ENCODE data around the gene ARHGEF3.

ARHGEF3 gene

DNA sequence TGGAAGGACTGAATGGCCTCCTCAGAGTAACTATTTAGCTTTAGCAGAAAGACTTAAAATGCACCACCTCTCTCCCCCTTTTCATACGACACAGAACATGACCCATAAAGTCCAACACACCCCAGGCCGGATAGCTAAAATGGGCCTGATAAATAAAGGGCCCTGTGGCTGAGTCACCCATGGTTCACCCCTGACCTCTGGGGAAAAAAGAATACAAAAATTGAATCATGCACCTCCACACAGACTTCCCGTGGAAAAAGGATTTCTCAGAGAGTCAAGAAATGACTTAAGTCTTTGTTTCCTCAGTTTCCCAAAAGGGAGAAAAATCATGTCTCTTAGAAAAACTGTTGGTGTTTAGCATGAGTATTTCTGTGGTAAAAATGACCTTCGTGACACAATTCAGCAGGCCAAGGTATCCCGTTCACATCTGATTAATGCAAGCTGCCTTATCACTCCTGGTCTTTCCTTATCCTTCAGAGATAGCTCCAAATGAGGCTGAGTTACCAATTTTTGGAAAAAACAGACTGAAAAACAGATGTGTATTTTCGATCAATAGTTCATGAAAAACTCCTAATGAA lies 34.0 kb upstream of the ARHGEF3 start:
- TF ChIP-seq POU2F2 (IDR thresholded peaks at IDR 0.05; ENCODE audit: low read depth, low read length) (no peak), PAX5 (IDR thresholded peaks at IDR 0.05; ENCODE audit: insufficient read depth, low read length, severe bottlenecking) (no peak), SPI1 (IDR thresholded peaks at IDR 0.05; ENCODE audit: low read depth, low read length) (no peak), TAF1 (IDR thresholded peaks at IDR 0.05; ENCODE audit: low read depth, low read length) (no peak), POLR2A (IDR thresholded peaks at IDR 0.05; ENCODE audit: low read depth, low read length) (no peak)
- DNase-seq (ENCODE audit: insufficient read length, low spot score) (no peak), FAIRE-seq (no peak)

- DNase-seq (ENCODE audit: insufficient read length, low spot score) = no peak
- TF ChIP-seq POLR2AphosphoS5 (IDR thresholded peaks at IDR 0.05; ENCODE audit: low read depth, low read length) = no peak
- TF ChIP-seq POU2F2 (IDR thresholded peaks at IDR 0.05; ENCODE audit: low read depth, low read length) = no peak
- TF ChIP-seq SPI1 (IDR thresholded peaks at IDR 0.05; ENCODE audit: low read depth, low read length) = no peak
- no peak for TF ChIP-seq POLR2A (IDR thresholded peaks at IDR 0.05; ENCODE audit: low read depth, low read length)
- TF ChIP-seq PAX5 (IDR thresholded peaks at IDR 0.05; ENCODE audit: insufficient read depth, low read length, severe bottlenecking) = no peak
- TF ChIP-seq TAF1 (IDR thresholded peaks at IDR 0.05; ENCODE audit: low read depth, low read length) = no peak
- no peak for FAIRE-seq
These were observed 31.8 kb upstream of the ARHGEF3 start for GRCh38 chr3:56833536-56833935.

GRCh38 chr3:56833022-56833421 lies 31.3 kb upstream of the ARHGEF3 start:
- DNase-seq (ENCODE audit: insufficient read length, low spot score) (no peak), FAIRE-seq (no peak)
- TF ChIP-seq PAX5 (IDR thresholded peaks at IDR 0.05; ENCODE audit: insufficient read depth, low read length, severe bottlenecking) = no peak
- no peak for TF ChIP-seq TAF1 (IDR thresholded peaks at IDR 0.05; ENCODE audit: low read depth, low read length)
- no peak for TF ChIP-seq SPI1 (IDR thresholded peaks at IDR 0.05; ENCODE audit: low read depth, low read length)
- TF ChIP-seq POLR2A (IDR thresholded peaks at IDR 0.05; ENCODE audit: low read depth, low read length) = no peak
- no peak for TF ChIP-seq POLR2AphosphoS5 (IDR thresholded peaks at IDR 0.05; ENCODE audit: low read depth, low read length)
- no peak for TF ChIP-seq POU2F2 (IDR thresholded peaks at IDR 0.05; ENCODE audit: low read depth, low read length)

GRCh38 chr3:56831572-56831971 lies 29.8 kb upstream of the ARHGEF3 start:
- TF ChIP-seq POLR2A (IDR thresholded peaks at IDR 0.05; ENCODE audit: low read depth, low read length) = no peak
- no peak for TF ChIP-seq POU2F2 (IDR thresholded peaks at IDR 0.05; ENCODE audit: low read depth, low read length)
- TF ChIP-seq POLR2AphosphoS5 (IDR thresholded peaks at IDR 0.05; ENCODE audit: low read depth, low read length) = no peak
- no peak for TF ChIP-seq PAX5 (IDR thresholded peaks at IDR 0.05; ENCODE audit: insufficient read depth, low read length, severe bottlenecking)
- no peak for TF ChIP-seq SPI1 (IDR thresholded peaks at IDR 0.05; ENCODE audit: low read depth, low read length)
- TF ChIP-seq TAF1 (IDR thresholded peaks at IDR 0.05; ENCODE audit: low read depth, low read length) = no peak
- DNase-seq (ENCODE audit: insufficient read length, low spot score) = no peak
- no peak for FAIRE-seq

DNA sequence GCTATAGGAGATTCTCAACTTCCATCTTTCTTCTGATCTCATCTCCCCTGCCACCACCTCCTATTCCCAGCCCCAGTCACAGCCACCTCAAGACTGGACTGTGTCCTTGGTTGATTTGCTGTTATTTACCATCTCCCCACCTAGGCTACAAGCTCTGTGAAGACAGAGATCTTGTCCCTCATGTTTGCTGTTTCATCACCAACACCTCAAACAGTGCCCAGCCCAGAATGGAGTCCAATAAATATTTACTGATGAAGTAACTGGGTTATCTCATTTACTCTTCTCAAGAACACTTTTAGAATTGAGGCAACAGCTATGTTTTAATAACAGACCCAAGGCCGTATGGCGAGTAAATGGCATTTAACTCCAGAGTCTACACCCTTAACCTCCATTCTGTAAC lies 29.1 kb upstream of the ARHGEF3 start:
- no peak for TF ChIP-seq TAF1 (IDR thresholded peaks at IDR 0.05; ENCODE audit: low read depth, low read length)
- no peak for TF ChIP-seq POU2F2 (IDR thresholded peaks at IDR 0.05; ENCODE audit: low read depth, low read length)
- no peak for TF ChIP-seq PAX5 (IDR thresholded peaks at IDR 0.05; ENCODE audit: insufficient read depth, low read length, severe bottlenecking)
- TF ChIP-seq POLR2A (IDR thresholded peaks at IDR 0.05; ENCODE audit: low read depth, low read length) = no peak
- no peak for TF ChIP-seq SPI1 (IDR thresholded peaks at IDR 0.05; ENCODE audit: low read depth, low read length)
- no peak for TF ChIP-seq POLR2AphosphoS5 (IDR thresholded peaks at IDR 0.05; ENCODE audit: low read depth, low read length)
- FAIRE-seq (no peak), DNase-seq (ENCODE audit: insufficient read length, low spot score) (no peak)

DNA sequence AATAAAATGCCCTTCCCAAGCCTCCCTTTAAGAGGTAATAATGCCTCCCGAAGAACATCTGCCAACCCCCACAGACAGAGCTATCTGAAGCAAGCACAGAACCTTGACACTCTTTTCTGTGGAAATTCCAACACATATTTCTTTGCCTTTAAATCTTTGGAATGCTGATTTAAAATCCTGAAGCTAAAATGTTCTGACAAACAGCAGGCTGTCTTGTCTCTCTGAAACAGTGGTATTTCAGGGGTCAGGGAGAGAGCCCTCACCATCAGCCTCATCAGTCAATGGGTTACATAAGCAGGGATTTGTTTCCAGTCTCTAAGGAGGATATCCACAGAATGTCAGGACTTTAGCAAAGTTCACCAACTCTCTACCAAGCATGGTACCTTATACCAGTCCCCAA lies 27.8 kb upstream of the ARHGEF3 start:
- TF ChIP-seq POU2F2 (IDR thresholded peaks at IDR 0.05; ENCODE audit: low read depth, low read length) = no peak
- no peak for TF ChIP-seq POLR2A (IDR thresholded peaks at IDR 0.05; ENCODE audit: low read depth, low read length)
- TF ChIP-seq SPI1 (IDR thresholded peaks at IDR 0.05; ENCODE audit: low read depth, low read length) = no peak
- no peak for TF ChIP-seq POLR2AphosphoS5 (IDR thresholded peaks at IDR 0.05; ENCODE audit: low read depth, low read length)
- TF ChIP-seq TAF1 (IDR thresholded peaks at IDR 0.05; ENCODE audit: low read depth, low read length) = no peak
- TF ChIP-seq PAX5 (IDR thresholded peaks at IDR 0.05; ENCODE audit: insufficient read depth, low read length, severe bottlenecking) = no peak
- FAIRE-seq = no peak
- no peak for DNase-seq (ENCODE audit: insufficient read length, low spot score)

- DNase-seq (ENCODE audit: insufficient read length, low spot score) (no peak), FAIRE-seq (peak; percentile 51)
- TF ChIP-seq PAX5 (IDR thresholded peaks at IDR 0.05; ENCODE audit: insufficient read depth, low read length, severe bottlenecking) (no peak), POLR2AphosphoS5 (IDR thresholded peaks at IDR 0.05; ENCODE audit: low read depth, low read length) (no peak), POLR2A (IDR thresholded peaks at IDR 0.05; ENCODE audit: low read depth, low read length) (no peak), POU2F2 (IDR thresholded peaks at IDR 0.05; ENCODE audit: low read depth, low read length) (no peak), TAF1 (IDR thresholded peaks at IDR 0.05; ENCODE audit: low read depth, low read length) (no peak), SPI1 (IDR thresholded peaks at IDR 0.05; ENCODE audit: low read depth, low read length) (no peak)
These were observed 25.3 kb upstream of the ARHGEF3 start for GRCh38 chr3:56826831-56827722.

DNA sequence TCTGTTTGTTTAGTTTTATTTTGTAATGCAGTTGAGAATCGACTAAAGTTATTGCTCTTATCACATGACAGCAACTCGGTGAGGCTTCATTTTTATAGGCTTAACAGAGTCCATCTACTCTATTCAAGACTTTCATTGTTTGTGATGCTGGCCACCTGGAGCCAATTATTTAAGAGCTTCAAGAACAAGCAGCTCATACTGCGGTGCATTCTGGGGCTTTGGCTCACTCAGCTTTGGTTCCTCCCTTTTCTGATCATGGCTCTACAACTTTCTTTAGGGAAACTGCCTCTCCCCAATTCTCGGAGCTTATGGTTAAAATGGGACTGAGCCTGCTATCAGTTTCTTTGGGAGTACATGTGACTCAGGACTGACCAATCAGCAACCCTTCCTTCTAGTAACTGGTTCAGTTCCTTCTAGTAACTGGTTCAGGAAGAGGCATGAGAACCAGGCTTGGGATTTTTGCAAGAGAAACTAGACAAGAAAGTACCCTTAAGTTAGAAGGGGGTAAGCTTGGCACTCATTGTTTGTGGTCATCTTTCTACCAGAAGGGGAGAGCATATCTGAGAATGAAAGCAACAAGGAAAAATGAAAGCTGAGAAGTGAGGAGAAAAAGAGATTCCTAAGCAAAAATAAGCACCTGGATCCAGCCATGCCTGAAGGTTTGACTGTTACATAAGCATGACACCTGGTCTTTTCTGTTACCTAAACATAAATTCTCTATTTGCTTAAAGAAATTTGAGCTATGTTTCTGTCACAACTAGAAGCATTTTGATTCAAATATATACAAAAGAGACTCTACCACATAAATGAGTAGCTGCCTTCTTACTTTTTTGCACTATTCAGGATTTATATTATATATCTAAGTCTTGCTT lies 24.1 kb upstream of the ARHGEF3 start:
- no peak for FAIRE-seq
- TF ChIP-seq POLR2AphosphoS5 (IDR thresholded peaks at IDR 0.05; ENCODE audit: low read depth, low read length) (no peak), POLR2A (IDR thresholded peaks at IDR 0.05; ENCODE audit: low read depth, low read length) (no peak), TAF1 (IDR thresholded peaks at IDR 0.05; ENCODE audit: low read depth, low read length) (no peak), PAX5 (IDR thresholded peaks at IDR 0.05; ENCODE audit: insufficient read depth, low read length, severe bottlenecking) (no peak), SPI1 (IDR thresholded peaks at IDR 0.05; ENCODE audit: low read depth, low read length) (no peak), POU2F2 (IDR thresholded peaks at IDR 0.05; ENCODE audit: low read depth, low read length) (no peak)
- no peak for DNase-seq (ENCODE audit: insufficient read length, low spot score)
